ENCODE data around the gene KCNIP2. TPM values are rescaled to one million over a fixed set of nuclear protein-coding genes. Genes with fewer than 3 reads are reported as not detected.
A peak's percentile ranks its signal among the peaks of the same experiment; 100 is the strongest.

The KCNIP2 gene
- total and polyA plus RNA-seq, 2 of the 13 experiments (the other 11 are each of a cell fraction or from before 2014, with no cell fraction given), result 0.42 to 0.70 TPM

DNA sequence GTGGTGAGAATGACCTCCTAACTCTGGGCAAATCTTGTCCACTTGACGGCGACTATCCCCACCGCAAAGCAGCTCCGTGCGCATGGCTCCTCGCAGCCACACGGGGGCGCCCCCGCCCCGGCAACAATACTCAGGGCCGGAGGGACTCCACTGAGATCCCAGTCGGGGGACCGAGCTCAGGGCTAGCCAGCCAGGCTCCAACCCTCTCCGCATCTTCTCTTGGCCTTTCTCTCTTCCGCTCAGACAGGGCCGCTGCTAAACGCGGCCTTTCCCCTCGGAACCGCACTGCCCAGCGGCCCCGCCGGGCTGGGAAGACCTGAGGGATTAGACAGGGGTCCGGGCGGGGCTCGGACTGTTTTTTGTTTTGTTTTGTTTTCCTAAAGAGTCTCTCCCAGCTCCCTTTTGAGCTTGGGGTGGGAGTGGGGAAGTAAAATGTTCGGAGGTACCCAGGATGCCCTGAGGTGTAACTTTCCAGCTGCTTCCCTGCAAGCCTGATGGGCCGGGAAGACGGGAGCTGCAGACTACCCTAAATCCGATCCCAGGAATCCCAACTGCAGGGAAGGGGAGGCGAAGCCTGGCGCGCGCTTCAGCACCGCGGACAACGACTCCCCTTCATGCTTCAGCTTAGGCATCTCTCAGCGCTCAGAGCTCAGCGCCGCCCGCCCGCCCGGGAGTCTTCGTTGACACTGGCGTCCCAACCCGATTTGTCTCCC is 2.7 kb downstream of the KCNIP2 start (continued):
- TF ChIP-seq ZNF232 (CRISPR knock-in tag; IDR thresholded peaks at IDR 0.05; ENCODE audit: borderline replicate concordance) (peak; percentile 85; the same call in 1 of the 2 replicates), PAX8 (CRISPR knock-in tag; IDR thresholded peaks at IDR 0.05; ENCODE audit: borderline replicate concordance) (no peak), KLF11 (CRISPR knock-in tag; IDR thresholded peaks at IDR 0.05) (no peak), ZNF597 (CRISPR knock-in tag; IDR thresholded peaks at IDR 0.05) (no peak), ZMAT3 (CRISPR knock-in tag; conservative IDR thresholded peaks at IDR 0.05) (0 out of 2 replicates have a peak, but pooled peaks have one; percentile 49), KDM3A (CRISPR knock-in tag; IDR thresholded peaks at IDR 0.05; ENCODE audit: low read depth) (0 out of 2 replicates have a peak, but pooled peaks have one; percentile 20), RARA (CRISPR knock-in tag; IDR thresholded peaks at IDR 0.05) (peak; percentile 35), NR2F6 (IDR thresholded peaks at IDR 0.05) (no peak), NR2F6 (CRISPR knock-in tag; IDR thresholded peaks at IDR 0.05) (0 out of 2 replicates have a peak, but pooled peaks have one; percentile 22), ERF (CRISPR knock-in tag; IDR thresholded peaks at IDR 0.05) (peak; percentile 22; the same call in 1 of the 2 replicates), FOXK2 (IDR thresholded peaks at IDR 0.05) (no peak), ZNF567 (CRISPR knock-in tag; IDR thresholded peaks at IDR 0.05; ENCODE audit: borderline replicate concordance) (no peak), RORA (CRISPR knock-in tag; IDR thresholded peaks at IDR 0.05) (no peak), MAZ (IDR thresholded peaks at IDR 0.05; ENCODE audit: borderline replicate concordance, low read depth, low read length) (peak; percentile 39; the same call in 1 of the 2 replicates), MAZ (CRISPR knock-in tag; IDR thresholded peaks at IDR 0.05; ENCODE audit: low read depth) (no peak)
- TF ChIP-seq, protein P1, sequence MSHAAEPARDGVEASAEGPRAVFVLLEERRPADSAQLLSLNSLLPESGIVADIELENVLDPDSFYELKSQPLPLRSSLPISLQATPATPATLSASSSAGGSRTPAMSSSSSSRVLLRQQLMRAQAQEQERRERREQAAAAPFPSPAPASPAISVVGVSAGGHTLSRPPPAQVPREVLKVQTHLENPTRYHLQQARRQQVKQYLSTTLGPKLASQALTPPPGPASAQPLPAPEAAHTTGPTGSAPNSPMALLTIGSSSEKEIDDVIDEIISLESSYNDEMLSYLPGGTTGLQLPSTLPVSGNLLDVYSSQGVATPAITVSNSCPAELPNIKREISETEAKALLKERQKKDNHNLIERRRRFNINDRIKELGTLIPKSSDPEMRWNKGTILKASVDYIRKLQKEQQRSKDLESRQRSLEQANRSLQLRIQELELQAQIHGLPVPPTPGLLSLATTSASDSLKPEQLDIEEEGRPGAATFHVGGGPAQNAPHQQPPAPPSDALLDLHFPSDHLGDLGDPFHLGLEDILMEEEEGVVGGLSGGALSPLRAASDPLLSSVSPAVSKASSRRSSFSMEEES (CRISPR knock-in tag; IDR thresholded peaks at IDR 0.05), result no peak
- TF ChIP-seq, protein P2, sequence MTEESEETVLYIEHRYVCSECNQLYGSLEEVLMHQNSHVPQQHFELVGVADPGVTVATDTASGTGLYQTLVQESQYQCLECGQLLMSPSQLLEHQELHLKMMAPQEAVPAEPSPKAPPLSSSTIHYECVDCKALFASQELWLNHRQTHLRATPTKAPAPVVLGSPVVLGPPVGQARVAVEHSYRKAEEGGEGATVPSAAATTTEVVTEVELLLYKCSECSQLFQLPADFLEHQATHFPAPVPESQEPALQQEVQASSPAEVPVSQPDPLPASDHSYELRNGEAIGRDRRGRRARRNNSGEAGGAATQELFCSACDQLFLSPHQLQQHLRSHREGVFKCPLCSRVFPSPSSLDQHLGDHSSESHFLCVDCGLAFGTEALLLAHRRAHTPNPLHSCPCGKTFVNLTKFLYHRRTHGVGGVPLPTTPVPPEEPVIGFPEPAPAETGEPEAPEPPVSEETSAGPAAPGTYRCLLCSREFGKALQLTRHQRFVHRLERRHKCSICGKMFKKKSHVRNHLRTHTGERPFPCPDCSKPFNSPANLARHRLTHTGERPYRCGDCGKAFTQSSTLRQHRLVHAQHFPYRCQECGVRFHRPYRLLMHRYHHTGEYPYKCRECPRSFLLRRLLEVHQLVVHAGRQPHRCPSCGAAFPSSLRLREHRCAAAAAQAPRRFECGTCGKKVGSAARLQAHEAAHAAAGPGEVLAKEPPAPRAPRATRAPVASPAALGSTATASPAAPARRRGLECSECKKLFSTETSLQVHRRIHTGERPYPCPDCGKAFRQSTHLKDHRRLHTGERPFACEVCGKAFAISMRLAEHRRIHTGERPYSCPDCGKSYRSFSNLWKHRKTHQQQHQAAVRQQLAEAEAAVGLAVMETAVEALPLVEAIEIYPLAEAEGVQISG (CRISPR knock-in tag; IDR thresholded peaks at IDR 0.05), result 0 out of 2 replicates have a peak, but pooled peaks have one; percentile 20
